Measurements from ENCODE around the gene OR1J4.

GRCh38 chr9:122519376-122519775, 435 bp downstream of the OR1J4 start:
- TF ChIP-seq EZH2phosphoT487 (IDR thresholded peaks at IDR 0.05; ENCODE audit: borderline replicate concordance, low read length) (no peak), CTCF (conservative IDR thresholded peaks at IDR 0.05; ENCODE audit: low read depth, low read length) (no peak)
